LNCaP clone FGC (cell line): ENCODE results near the gene PRIM2.
"Not testable (repeated sequence)": the region's sequence is repeated elsewhere in the genome, so short reads cannot be mapped to it uniquely, and the experiment has no call there.

ENCODE experiments used
- DNase-seq: peaks from one replicate; pipeline ENCODE4 v3.0.0-alpha.2; 2011; ENCODE audit warnings: low read depth
- H3K4me3 ChIP-seq: 2 replicates; pipeline ENCODE4 v1.5.1; 2011; ENCODE audit warnings: mild to moderate bottlenecking, low read depth, low read length, control low read depth
- CTCF ChIP-seq: IDR thresholded peaks from 2 replicates; pipeline ENCODE4 v1.5.1; 2012; ENCODE audit warnings: mild to moderate bottlenecking; ENCODE audit not compliant: control insufficient read depth, insufficient read depth; ENCODE audit errors: extremely low read depth

PRIM2 gene

GRCh38 chr6:57352596-57352995 is 35.2 kb downstream of the PRIM2 start:
- DNase-seq, H3K4me3 ChIP-seq: not testable (repeated sequence)
- TF ChIP-seq CTCF: 0 out of 2 replicates have a peak, but pooled peaks have one; percentile 6

DNA sequence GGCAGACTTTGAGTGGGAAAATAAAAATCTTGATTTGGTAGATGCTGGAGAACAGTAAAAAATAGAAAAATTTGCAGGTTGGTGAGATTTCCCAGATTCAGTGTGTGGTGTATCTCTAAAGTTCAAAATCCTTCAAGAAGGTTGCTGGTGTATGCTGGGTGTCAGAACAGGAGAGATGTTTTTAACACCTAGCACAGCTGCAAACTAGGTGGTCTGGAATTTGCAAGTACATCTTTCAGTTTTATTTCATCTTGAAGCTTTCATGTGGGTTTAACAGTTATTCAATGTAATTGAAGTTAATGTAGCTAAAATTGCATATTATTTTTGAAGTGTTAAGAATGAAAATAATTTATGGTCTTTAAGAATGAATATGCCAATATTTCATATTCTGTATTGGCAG is 40.9 kb downstream of the PRIM2 start:
- not testable (repeated sequence) for DNase-seq

DNA sequence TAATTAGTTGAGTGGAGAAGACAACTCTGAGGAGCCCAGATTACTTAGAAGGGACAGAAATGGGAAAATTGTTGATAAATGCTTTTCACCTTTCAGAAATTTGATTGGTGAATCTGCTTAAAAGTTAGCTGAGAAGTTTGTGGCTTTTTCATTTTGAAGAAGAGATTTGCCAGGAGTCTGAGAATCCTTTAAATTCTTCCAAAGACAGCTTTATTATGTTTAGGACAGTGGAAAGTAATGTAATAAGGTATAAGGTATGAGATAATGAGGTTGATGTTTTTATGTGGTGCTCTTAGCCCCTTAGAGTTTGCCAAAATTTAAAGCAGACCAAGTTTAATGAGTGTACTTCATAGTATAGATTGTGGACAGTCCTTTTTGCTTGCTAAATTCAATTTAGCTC is 42.3 kb downstream of the PRIM2 start:
- DNase-seq, H3K4me3 ChIP-seq: not testable (repeated sequence)

More for the DNA sequence above, 40.9 kb downstream of the PRIM2 start:
- H3K4me3 ChIP-seq: not testable (repeated sequence)

DNA sequence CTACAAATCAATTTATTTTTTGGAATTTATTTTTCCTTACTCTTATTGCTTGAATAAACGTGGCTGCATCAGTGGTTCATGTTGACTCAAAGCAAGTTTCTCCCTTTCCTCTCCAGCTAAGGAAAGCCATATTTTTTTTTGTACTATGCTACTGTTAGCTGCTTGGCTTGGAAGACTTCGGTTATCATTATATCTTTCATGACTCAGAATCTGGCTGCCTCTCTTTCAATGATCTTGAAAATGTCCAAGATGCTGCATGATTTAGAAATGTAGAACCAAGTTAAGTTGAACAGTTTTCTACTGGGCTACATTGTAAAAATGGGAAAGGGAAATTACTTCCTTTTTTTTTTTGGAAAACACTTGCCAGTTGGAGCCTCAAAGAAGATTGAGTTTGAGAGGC is 44.9 kb downstream of the PRIM2 start:
- H3K4me3 ChIP-seq, DNase-seq: not testable (repeated sequence)

GRCh38 chr6:57365076-57365583 is 47.7 kb downstream of the PRIM2 start:
- not testable (repeated sequence) for H3K4me3 ChIP-seq, DNase-seq

DNA sequence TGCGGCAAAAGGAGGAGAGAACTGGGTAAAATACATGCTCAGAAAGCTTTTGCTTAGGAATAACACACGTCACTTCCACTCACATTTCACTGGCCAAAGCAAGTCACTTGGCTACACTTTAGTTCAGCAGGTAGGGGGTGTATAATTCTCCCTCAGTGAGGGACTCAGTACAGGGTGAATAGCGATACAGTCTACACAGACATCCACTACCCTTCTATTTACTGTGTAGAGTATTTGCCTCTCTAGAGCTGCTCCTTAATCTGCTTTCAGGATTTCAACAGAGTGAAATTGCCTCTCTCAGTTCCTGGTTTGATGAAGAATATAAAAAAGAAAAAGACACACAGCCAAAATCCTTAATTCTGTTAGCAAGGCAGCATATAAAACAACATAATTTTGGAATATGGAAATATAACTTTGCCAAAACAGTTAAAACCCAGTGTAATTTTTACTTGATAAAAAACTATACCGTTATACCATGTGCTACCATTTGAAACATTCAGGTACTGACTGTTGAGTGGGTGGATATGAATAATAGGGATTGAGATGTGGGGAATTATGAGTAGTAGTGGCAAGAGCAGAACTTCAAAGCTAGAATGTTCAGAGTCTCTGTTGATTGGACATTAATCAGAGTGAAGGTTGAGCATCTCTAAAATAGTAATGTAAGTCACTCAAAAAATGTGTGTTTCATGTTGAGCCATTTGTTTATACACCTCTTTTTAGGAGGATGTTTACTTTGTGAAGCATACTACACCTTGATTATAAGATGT is 51.7 kb downstream of the PRIM2 start:
- not testable (repeated sequence) for H3K4me3 ChIP-seq, DNase-seq

DNA sequence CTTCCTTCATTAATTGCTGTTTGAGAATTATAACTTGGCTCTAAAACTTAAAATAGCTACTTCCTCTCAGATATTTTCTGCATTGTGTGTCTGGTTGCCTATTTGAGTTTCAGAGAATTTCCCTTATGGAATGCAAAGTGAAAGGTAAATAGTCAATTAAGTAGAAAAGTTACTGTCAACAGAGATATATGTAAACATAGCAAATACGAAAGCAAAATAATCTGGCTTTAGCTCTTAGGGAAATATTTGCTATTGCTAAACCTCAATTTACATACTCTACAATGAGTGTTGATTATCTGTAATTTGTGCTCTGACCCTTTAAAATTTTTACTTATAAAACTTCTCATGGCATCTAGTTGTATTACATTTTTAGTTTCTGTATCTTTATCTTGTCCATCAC is 54.3 kb downstream of the PRIM2 start:
- H3K4me3 ChIP-seq: not testable (repeated sequence)
- peak; percentile 13 for DNase-seq

DNA sequence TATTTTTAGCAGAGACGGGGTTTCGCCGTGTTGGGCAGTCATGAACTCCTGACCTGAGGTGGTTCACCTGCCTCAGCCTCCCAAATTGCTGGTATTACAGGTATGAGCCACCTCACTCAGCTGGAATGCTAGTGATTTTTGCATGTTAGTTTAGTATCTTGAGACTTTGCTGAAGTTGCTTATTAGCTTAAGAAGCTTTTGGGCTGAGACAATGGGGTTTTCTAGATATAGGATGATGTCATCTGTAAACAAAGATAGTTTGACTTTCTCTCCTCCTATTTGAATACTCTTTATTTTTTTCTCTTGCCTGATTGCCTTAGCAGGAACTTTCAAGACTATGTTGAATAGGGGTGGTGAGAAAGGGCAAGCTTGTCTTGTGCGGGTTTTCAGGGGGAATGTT is 57.3 kb downstream of the PRIM2 start:
- not testable (repeated sequence) for DNase-seq, H3K4me3 ChIP-seq

DNA sequence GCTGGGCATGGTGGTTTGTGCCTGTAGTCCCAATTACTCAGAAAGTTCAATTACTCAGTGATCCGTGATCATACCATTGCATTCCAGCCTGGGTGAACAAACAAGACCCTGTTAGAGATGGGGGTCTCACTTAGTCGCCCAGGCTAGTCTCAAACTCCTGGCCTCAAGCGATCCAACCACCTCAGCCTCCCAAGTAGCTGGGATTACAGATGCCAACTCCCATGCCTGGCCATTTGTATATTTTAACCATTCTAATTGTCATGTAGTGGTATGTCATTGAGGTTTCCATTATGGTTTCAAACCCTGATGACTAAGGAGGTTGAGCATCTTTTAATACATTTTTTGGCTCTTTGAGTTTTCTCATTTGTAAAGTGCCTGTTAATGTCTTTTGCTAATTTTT is 58.7 kb downstream of the PRIM2 start:
- DNase-seq: not testable (repeated sequence)

GRCh38 chr6:57389038-57389592 is 71.7 kb downstream of the PRIM2 start:
- not testable (repeated sequence) for DNase-seq

More for the DNA sequence above, 58.7 kb downstream of the PRIM2 start:
- not testable (repeated sequence) for H3K4me3 ChIP-seq

GRCh38 chr6:57390818-57391217 is 73.4 kb downstream of the PRIM2 start:
- H3K4me3 ChIP-seq, DNase-seq: not testable (repeated sequence)

More at GRCh38 chr6:57389038-57389592, 71.7 kb downstream of the PRIM2 start:
- H3K4me3 ChIP-seq: not testable (repeated sequence)

DNA sequence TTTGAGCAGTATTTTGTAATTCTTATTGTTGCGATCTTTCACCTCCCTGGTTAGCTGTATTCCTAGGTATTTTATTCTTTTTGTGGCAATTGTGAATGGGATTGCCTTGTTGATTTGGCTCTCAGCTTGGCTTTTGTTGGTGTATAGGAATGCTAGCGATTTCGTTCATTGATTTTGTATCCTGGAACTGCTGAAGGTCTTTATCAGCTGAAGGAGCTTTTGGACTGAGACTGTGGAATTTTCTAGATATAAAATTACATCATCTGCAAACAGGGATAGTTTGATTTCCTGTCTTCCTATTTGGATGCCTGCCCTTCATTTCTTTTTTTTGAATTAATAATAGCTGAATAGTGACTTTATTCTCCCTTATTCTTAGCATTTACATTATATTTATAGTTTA is 74.6 kb downstream of the PRIM2 start:
- not testable (repeated sequence) for H3K4me3 ChIP-seq, DNase-seq

DNA sequence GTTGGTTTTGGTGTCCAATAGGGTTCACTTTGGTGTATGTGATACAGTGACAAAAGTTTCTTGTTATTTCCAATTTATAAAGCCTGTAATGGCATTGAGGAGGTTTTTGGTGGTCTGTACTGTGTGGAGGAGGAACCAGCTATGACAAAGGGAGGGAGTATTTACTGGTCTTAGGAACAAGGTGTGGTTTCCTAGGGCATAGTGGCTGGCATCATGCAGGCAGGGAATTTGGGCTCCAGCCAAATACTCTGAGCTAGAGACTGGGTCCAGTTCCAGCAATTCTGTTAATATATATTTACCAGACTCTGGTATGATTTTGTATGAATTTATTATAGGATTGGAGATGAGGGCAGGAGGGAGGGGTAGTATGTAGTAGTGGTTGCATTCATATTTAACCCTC is 101.9 kb downstream of the PRIM2 start:
- H3K4me3 ChIP-seq, DNase-seq: not testable (repeated sequence)

GRCh38 chr6:57421503-57421902 is 104.1 kb downstream of the PRIM2 start:
- H3K4me3 ChIP-seq: no peak overlapping the region
- DNase-seq: no peak
- no peak for TF ChIP-seq CTCF
